ENCODE results near the gene STK32A.

STK32A gene

DNA sequence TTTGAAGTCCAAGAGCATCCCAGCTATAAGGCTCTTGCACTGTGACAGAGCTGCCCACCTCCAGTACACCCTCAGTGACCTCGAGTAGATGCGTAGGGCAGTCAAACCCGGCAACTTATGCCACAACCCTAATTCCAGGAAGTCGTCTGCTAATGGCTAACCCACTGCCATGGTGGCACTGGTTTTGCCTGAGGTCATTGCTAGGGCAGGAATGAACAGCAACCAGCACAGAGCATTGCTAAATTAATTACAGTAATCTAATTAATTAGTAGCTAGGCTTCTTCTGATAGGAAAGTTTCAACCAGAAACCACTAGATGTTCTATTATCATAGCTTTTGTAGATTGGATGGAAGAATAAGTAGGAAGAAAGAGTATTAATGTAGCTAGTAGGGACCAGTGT, 152.3 kb downstream of the STK32A start:
- TF ChIP-seq, protein P1, sequence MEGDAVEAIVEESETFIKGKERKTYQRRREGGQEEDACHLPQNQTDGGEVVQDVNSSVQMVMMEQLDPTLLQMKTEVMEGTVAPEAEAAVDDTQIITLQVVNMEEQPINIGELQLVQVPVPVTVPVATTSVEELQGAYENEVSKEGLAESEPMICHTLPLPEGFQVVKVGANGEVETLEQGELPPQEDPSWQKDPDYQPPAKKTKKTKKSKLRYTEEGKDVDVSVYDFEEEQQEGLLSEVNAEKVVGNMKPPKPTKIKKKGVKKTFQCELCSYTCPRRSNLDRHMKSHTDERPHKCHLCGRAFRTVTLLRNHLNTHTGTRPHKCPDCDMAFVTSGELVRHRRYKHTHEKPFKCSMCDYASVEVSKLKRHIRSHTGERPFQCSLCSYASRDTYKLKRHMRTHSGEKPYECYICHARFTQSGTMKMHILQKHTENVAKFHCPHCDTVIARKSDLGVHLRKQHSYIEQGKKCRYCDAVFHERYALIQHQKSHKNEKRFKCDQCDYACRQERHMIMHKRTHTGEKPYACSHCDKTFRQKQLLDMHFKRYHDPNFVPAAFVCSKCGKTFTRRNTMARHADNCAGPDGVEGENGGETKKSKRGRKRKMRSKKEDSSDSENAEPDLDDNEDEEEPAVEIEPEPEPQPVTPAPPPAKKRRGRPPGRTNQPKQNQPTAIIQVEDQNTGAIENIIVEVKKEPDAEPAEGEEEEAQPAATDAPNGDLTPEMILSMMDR (IDR thresholded peaks at IDR 0.05; ENCODE audit: insufficient read depth, low read depth, low read length, missing control alignments), result no peak
- H3K4me3 ChIP-seq (ENCODE audit: low read length), result no peak overlapping the region
- DNase-seq (ENCODE audit: low read depth), result no peak

GRCh38 chr5:147388184-147389108, 153.6 kb downstream of the STK32A start:
- TF ChIP-seq, protein P1 (IDR thresholded peaks at IDR 0.05; ENCODE audit: insufficient read depth, low read depth, low read length, missing control alignments), result no peak
- peak; percentile 47 for DNase-seq (ENCODE audit: low read depth)
- H3K4me3 ChIP-seq (ENCODE audit: low read length), result no peak overlapping the region

DNA sequence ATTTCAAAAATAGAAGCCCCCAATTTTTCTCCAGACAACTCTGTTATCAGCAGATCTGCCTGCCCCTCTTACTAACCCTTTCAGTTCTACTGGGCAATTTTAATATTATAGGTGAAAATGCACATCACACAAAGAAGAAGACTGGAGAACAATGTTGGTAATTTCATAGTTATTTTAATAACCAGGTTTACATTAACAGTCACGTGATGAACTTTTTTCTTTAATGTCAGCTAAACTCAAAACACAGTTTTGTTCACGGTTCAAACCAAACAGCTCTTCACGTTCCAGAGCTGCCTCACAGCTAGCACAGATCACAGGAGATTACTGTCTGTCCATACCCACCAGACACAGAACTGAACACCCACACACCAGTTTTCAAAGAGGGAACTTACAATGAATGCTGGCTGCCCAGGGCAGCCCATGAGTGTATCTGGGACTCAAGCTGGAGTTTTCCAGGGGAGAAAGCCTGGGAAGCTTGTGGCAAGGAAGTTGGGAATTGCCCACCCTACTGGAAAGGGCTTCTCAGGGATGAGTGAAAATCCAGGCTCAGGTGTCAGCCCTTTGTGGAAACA, 155.9 kb downstream of the STK32A start:
- no peak overlapping the region for H3K4me3 ChIP-seq (ENCODE audit: low read length)
- no peak for DNase-seq (ENCODE audit: low read depth)
- TF ChIP-seq, protein P1 (IDR thresholded peaks at IDR 0.05; ENCODE audit: insufficient read depth, low read depth, low read length, missing control alignments), result no peak

- no peak overlapping the region for H3K4me3 ChIP-seq (ENCODE audit: low read length)
- DNase-seq (ENCODE audit: low read depth), result peak; percentile 88
- TF ChIP-seq, protein P1 (IDR thresholded peaks at IDR 0.05; ENCODE audit: insufficient read depth, low read depth, low read length, missing control alignments), result peak; percentile 79
Measured at GRCh38 chr5:147391781-147392180, 157.0 kb downstream of the STK32A start.

GRCh38 chr5:147393874-147394672, 159.2 kb downstream of the STK32A start:
- DNase-seq (ENCODE audit: low read depth), result no peak
- no peak overlapping the region for H3K4me3 ChIP-seq (ENCODE audit: low read length)
- TF ChIP-seq, protein P1 (IDR thresholded peaks at IDR 0.05; ENCODE audit: insufficient read depth, low read depth, low read length, missing control alignments), result peak; percentile 3

- H3K4me3 ChIP-seq (ENCODE audit: low read length), result no peak overlapping the region
- DNase-seq (ENCODE audit: low read depth), result no peak
- TF ChIP-seq, protein P1 (IDR thresholded peaks at IDR 0.05; ENCODE audit: insufficient read depth, low read depth, low read length, missing control alignments), result no peak
Measured at GRCh38 chr5:147396070-147396823, 161.4 kb downstream of the STK32A start.

Measured in epithelial cell of esophagus (primary cell).